GM21576 (cell line): ENCODE results near the gene DYNC2H1.

Source experiments
- ATAC-seq: cut with Tn5 transposase; IDR thresholded peaks from one replicate; pipeline ENCODE4 v1.9.1; 2021; ENCODE audit warnings: mild to moderate bottlenecking, moderate library complexity; ENCODE audit not compliant: unreplicated experiment

Gene DYNC2H1

GRCh38 chr11:103108933-103109817 lies at the start of gene DYNC2H1:
DYNC2H1 (plus strand) TSS chr11:103109426; CDS start chr11:103109575, 149 bp downstream.
- ATAC-seq, result peak; percentile 100

- no peak for ATAC-seq
These were observed 47.6 kb upstream of the DYNC2H1 start for GRCh38 chr11:103061656-103062055.

- ATAC-seq, result no peak
These were observed 42.1 kb upstream of the DYNC2H1 start for GRCh38 chr11:103067118-103067517.

- no peak for ATAC-seq
These were observed 39.9 kb upstream of the DYNC2H1 start for GRCh38 chr11:103069367-103069766.

GRCh38 chr11:103070142-103070541 lies 39.1 kb upstream of the DYNC2H1 start:
- ATAC-seq, result no peak

- no peak for ATAC-seq
These were observed 38.2 kb upstream of the DYNC2H1 start for GRCh38 chr11:103071008-103071407.

- no peak for ATAC-seq
These were observed 32.9 kb upstream of the DYNC2H1 start for GRCh38 chr11:103076361-103076760.

GRCh38 chr11:103077554-103077953 lies 31.7 kb upstream of the DYNC2H1 start:
- ATAC-seq, result no peak

- no peak for ATAC-seq
These were observed 30.5 kb upstream of the DYNC2H1 start for GRCh38 chr11:103078710-103079109.

- no peak for ATAC-seq
These were observed 29.4 kb upstream of the DYNC2H1 start for GRCh38 chr11:103079833-103080232.

GRCh38 chr11:103085758-103086365 lies 23.4 kb upstream of the DYNC2H1 start:
- no peak for ATAC-seq

GRCh38 chr11:103086461-103086860 lies 22.8 kb upstream of the DYNC2H1 start:
- ATAC-seq, result no peak

- peak; percentile 49 for ATAC-seq
These were observed 18.0 kb upstream of the DYNC2H1 start for GRCh38 chr11:103091064-103091800.

- ATAC-seq, result peak; percentile 99
These were observed 17.3 kb upstream of the DYNC2H1 start, which contains the start of gene DCUN1D5 for GRCh38 chr11:103091801-103092524. DCUN1D5 (minus strand) TSS chr11:103092160; CDS start chr11:103091872, 288 bp downstream.

GRCh38 chr11:103097279-103097678 lies 11.9 kb upstream of the DYNC2H1 start:
- ATAC-seq, result no peak

- no peak for ATAC-seq
These were observed 677 bp downstream of the DYNC2H1 start for GRCh38 chr11:103109818-103110388.

- no peak for ATAC-seq
These were observed 1.2 kb downstream of the DYNC2H1 start for GRCh38 chr11:103110391-103110790.

- ATAC-seq, result no peak
These were observed 2.2 kb downstream of the DYNC2H1 start for GRCh38 chr11:103111400-103111799.

- no peak for ATAC-seq
These were observed 3.1 kb downstream of the DYNC2H1 start for GRCh38 chr11:103112364-103112763.

- no peak for ATAC-seq
These were observed 5.6 kb downstream of the DYNC2H1 start for GRCh38 chr11:103114836-103115235.
